HL-60 (cell line): ENCODE results near the gene ABCA1.

Experiments
- DNase-seq, 2 experiments: peaks; one replicate each; pipeline ENCODE4 v3.0.0-alpha.2; 2010 to 2020; ENCODE audit warnings: low read depth in 1 of 2, low spot score in 1 of 2
- H3K27ac ChIP-seq: fragments of 250-450 bp; sonication (Bioruptor Pico); replicated peaks from 2 replicates; pipeline ENCODE4 v1.5.1; 2020; ENCODE audit warnings: mild to moderate bottlenecking, moderate library complexity
- H3K27me3 ChIP-seq: fragments of 250-450 bp; sonication (Bioruptor Pico); 2 replicates; pipeline ENCODE4 v1.5.1; 2021; ENCODE audit warnings: mild to moderate bottlenecking, moderate library complexity; ENCODE audit not compliant: insufficient read depth, poor library complexity, severe bottlenecking
- H3K4me3 ChIP-seq: replicated peaks from 2 replicates; pipeline ENCODE4 v1.5.1; 2011; ENCODE audit warnings: mild to moderate bottlenecking, control low read depth, low read length; ENCODE audit not compliant: insufficient read depth
- GABPA ChIP-seq: IDR thresholded peaks from 2 replicates; pipeline ENCODE4 v1.6.1; 2012; ENCODE audit warnings: low read depth
- POLR2AphosphoS5 ChIP-seq: IDR thresholded peaks from 2 replicates; pipeline ENCODE4 v1.6.1; 2012; ENCODE audit warnings: low read depth
- SPI1 ChIP-seq: IDR thresholded peaks from 2 replicates; pipeline ENCODE4 v1.6.1; 2012; ENCODE audit warnings: low read depth, mild to moderate bottlenecking, borderline replicate concordance
- TF ChIP-seq, protein P1 (sequence below): IDR thresholded peaks from 2 replicates; pipeline ENCODE4 v1.6.1; 2012; ENCODE audit warnings: low read depth; ENCODE audit not compliant: insufficient replicate concordance
- TF ChIP-seq, protein P2 (sequence below): IDR thresholded peaks from one replicate; pipeline ENCODE4 v1.5.1; 2011; ENCODE audit warnings: low read length, control low read depth, inconsistent platforms; ENCODE audit not compliant: insufficient read depth

The ABCA1 gene

DNA sequence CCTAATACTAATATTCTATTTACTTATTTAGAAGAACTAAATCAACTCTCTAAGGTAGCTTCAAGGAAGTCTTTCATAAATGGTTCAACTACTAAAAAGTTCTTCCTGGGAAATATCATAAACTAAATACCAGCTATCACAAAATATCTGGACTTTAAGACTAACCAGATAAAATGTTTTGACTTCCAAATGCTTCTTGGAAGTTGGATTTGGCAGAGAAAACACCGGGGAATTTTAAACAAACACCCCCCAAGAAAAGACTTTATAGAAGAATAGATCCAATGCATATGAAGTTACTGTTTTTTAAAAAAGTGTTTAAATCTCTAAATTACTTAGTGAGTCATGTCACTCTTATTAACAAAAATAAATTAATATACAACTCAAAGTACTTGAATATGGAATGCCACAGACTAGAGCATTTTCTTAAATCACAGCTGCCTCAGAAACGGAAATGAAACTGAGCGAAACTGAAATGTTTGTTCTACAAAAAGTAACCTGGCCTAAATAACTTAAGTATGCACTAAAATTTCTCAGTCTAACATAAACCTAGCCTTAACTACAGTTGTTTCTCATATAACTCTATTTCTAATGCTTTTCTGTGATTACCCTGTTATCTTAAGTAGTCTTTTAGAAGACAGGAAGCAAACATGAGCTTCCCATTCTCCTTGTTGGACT lies 6.8 kb downstream of the ABCA1 start:
- DNase-seq, result no peak
- no peak overlapping the region for H3K4me3 ChIP-seq
- no peaks in the 10 kb centered on the region for H3K27me3 ChIP-seq
- H3K27ac ChIP-seq, result no peak overlapping the region
- TF ChIP-seq SPI1, result no peak
- TF ChIP-seq, protein P1, sequence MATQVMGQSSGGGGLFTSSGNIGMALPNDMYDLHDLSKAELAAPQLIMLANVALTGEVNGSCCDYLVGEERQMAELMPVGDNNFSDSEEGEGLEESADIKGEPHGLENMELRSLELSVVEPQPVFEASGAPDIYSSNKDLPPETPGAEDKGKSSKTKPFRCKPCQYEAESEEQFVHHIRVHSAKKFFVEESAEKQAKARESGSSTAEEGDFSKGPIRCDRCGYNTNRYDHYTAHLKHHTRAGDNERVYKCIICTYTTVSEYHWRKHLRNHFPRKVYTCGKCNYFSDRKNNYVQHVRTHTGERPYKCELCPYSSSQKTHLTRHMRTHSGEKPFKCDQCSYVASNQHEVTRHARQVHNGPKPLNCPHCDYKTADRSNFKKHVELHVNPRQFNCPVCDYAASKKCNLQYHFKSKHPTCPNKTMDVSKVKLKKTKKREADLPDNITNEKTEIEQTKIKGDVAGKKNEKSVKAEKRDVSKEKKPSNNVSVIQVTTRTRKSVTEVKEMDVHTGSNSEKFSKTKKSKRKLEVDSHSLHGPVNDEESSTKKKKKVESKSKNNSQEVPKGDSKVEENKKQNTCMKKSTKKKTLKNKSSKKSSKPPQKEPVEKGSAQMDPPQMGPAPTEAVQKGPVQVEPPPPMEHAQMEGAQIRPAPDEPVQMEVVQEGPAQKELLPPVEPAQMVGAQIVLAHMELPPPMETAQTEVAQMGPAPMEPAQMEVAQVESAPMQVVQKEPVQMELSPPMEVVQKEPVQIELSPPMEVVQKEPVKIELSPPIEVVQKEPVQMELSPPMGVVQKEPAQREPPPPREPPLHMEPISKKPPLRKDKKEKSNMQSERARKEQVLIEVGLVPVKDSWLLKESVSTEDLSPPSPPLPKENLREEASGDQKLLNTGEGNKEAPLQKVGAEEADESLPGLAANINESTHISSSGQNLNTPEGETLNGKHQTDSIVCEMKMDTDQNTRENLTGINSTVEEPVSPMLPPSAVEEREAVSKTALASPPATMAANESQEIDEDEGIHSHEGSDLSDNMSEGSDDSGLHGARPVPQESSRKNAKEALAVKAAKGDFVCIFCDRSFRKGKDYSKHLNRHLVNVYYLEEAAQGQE, result no peak
- TF ChIP-seq POLR2AphosphoS5, result no peak
- TF ChIP-seq GABPA, result no peak
- TF ChIP-seq, protein P2, sequence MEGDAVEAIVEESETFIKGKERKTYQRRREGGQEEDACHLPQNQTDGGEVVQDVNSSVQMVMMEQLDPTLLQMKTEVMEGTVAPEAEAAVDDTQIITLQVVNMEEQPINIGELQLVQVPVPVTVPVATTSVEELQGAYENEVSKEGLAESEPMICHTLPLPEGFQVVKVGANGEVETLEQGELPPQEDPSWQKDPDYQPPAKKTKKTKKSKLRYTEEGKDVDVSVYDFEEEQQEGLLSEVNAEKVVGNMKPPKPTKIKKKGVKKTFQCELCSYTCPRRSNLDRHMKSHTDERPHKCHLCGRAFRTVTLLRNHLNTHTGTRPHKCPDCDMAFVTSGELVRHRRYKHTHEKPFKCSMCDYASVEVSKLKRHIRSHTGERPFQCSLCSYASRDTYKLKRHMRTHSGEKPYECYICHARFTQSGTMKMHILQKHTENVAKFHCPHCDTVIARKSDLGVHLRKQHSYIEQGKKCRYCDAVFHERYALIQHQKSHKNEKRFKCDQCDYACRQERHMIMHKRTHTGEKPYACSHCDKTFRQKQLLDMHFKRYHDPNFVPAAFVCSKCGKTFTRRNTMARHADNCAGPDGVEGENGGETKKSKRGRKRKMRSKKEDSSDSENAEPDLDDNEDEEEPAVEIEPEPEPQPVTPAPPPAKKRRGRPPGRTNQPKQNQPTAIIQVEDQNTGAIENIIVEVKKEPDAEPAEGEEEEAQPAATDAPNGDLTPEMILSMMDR, result no peak

DNA sequence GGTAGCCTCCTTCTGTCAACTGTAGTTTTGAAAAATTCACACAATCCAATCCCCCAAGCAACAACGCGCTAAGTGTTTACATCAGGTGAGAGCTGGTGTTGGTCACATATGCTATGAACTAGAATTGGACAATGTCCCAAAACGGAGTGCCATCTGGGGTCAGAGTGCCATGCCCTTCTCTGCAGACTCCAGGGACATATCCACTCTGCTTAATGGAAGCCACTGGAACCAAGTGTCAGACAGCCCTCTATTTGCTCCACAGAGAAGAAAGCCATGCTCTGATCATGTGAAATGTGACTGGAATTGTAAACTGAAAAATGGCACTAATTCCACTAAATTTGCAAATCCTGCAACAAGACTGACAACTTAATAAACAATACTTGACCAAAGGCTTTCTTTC lies 12.2 kb downstream of the ABCA1 start:
- no peak overlapping the region for H3K27ac ChIP-seq
- DNase-seq, result no peak
- TF ChIP-seq POLR2AphosphoS5 (no peak), GABPA (no peak), SPI1 (no peak)
- TF ChIP-seq, protein P1, result no peak
- TF ChIP-seq, protein P2, result no peak
- H3K27me3 ChIP-seq, result no peaks in the 10 kb centered on the region
- H3K4me3 ChIP-seq, result no peak overlapping the region

DNA sequence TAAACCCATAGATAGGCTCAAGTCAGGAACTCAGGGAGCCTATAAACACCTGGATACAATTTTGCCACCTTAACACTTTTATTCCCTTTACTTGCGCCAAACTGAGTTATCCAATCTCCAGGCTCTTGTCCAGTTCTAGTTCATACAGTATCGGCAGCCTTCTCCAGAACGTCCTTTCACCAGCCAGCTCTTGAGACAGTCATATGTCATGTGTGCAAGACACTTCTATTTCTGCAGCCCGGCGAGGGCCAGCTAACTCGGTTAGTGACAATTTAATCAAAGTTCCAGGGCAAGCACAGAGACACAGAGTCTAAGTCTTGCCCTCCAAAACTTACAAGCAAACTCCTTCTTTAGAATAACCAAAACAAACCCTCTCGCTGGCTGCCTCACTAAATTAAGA lies 12.9 kb downstream of the ABCA1 start:
- Histone ChIP-seq H3K4me3 (no peak overlapping the region), H3K27me3 (no peaks in the 10 kb centered on the region), H3K27ac (no peak overlapping the region)
- TF ChIP-seq, protein P1, result no peak
- TF ChIP-seq, protein P2, result no peak
- no peak for TF ChIP-seq POLR2AphosphoS5
- no peak for TF ChIP-seq SPI1
- no peak for TF ChIP-seq GABPA
- DNase-seq, result no peak
